ENCODE measurements around the gene RMRP. TPM values are rescaled to one million over a fixed set of nuclear protein-coding genes. Genes with fewer than 3 reads are reported as not detected.

The RMRP gene
- total RNA-seq, 2 donors from 2014 or later, result 3,566 to 7,483 TPM

DNA sequence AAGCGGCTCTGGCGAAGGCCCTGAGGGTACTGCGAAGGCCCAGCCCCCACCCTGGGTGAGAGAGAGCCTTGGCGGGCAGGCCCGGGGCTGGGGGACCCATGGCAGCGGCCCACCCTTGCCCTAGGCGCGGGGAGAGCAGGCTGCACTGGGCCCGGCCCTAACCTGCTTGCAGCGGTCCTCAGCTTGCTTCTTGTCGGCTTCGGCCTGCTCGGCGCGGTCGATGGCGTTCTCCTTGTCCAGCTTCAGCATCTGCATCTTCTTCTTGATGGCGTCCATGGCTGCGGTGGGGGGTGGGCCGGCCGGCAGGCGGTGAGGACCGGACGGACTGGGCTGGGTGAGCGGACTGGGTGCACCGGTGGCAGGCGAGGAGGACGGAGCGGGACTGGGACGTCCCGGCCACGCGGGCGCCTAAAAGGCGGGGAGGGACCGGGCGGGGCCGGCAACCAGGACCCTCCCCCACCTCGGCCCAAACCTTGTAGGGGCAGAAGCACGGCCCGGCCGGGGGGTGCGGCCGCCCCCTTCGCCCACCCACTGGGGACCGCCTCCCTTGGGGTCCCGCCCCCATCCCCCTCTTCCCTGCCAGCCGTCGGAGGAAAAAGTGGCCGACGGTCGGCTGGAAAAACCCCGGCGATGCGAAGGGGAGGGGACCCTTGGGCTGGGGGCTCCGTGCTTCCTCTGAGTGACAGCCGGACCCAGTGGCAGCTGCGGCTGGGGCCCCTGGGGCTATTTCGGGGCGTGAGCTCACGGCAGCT, 31.9 kb upstream of the RMRP start, which contains the start of gene TPM2:
Gene TPM2 (minus strand): TSS at position 384 of the 752 bp plus-strand sequence. CDS start 108 bp downstream, at position 276.
- Mint-ChIP-seq H3K36me3 (no peaks in the 10 kb centered on the region), H3K9me3 (no peaks in the 10 kb centered on the region), H3K27ac (peak within 1 kb of the TSS; percentile 49 to 85)
- ATAC-seq (peak in 1 of 2 donors; percentile 5), DNase-seq (ENCODE audit: low spot score in 2 of 2) (no peak)

DNA sequence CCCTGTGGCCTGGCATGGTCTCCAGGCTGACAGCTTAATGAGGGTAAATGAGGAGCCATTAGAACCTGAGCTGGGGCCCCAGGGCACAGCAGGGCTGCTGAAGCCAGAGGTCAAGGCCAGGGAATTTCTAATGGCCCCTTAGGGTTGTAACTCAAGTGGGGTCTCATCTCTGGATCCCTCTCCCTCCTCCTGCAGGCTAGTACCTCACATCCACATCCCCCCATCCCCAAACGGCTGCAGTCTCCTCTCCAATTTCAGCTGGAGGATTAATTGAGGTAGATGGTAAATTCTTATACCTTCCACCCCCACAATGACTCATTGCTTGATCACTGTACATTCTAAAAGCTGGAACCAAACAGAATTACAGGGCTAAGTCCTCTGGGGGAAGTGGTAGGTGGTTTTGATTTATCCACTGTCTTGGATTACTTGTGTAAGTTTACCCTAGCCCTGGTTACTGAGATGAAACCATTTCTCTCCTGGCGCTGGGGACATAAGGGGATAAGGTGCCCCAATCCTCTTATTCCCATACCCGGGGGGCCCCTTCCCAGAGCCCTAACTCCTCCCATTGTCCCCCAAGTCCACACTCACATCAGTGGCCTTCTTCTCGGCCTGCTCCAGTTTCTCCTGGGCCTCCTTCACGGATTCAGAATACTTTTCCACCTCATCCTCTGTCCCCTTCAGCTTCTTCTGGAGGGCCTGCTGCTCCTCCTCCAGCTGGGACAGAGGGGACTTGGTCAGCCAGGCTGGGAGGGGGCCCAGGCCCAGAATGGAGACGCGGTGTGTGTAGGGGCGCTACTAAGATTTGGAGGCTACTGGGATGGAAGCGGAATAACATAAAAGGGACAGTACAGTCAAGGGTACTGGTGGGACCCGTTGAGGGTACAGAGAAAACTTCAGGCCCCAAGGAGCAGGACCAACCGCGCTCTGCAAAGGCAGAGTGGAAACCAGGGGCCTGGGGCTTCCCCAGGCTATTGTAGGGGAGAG, 31.0 kb upstream of the RMRP start:
- ATAC-seq (peak; percentile 75 to 83), DNase-seq (ENCODE audit: low spot score in 2 of 2) (peak in 1 of 2 donors; percentile 21)
- Mint-ChIP-seq H3K27ac (peak overlapping the region; percentile 49 to 82), H3K36me3 (no peaks in the 10 kb centered on the region), H3K9me3 (no peaks in the 10 kb centered on the region)

DNA sequence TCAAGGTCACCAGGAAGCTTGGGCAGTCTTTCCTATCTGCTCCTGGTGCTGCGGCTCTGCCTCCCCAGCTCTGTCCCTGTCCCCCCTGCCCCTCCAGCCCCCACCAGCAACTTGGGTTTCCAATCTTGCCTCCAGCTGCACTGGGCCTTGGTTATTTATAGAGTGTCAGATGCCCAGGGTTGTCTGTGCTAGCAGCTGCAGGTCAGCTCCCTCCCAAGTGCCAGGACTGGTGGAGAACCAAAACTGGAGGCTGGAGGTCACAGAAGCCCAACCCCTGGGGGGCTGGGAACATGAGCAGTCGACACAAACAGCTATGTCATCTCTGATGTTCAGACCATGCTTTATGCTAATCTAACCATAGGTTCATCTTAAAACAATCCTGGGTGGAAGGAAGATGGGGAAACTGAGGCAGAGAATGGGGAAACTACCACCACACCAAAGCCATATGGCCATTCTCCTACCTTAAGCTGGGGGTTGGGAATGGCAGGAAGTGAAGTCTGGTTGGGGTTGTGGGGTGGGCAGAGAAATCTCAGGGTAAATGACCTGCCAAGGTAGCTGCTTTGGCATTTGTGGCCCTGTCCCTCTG, 30.2 kb upstream of the RMRP start:
- ATAC-seq (no peak), DNase-seq (ENCODE audit: low spot score in 2 of 2) (no peak)
- peak overlapping the region in 1 of 2 donors; percentile 49 for H3K27ac Mint-ChIP-seq
- H3K9me3 Mint-ChIP-seq, result no peaks in the 10 kb centered on the region
- H3K36me3 Mint-ChIP-seq, result no peaks in the 10 kb centered on the region

DNA sequence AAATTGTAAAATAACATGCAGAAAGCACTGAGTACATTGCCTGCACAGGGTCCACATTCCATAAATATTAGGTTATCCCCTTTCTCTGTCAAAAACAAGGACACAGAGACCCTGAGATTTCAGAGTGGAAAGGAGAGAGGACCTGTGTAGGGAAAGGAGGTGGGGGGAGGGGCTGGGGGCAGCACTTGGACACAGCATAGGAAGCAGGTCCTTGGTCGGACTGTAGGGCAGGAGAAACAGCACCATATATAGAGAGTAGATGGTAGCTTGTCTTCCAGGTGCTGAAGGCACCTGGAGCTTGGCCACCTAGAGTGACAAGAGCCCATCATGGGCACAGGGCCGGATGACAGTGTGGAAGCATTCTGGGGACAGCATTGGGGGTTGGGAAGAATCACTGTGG, 29.5 kb upstream of the RMRP start:
- no peak for ATAC-seq
- no peaks in the 10 kb centered on the region for H3K36me3 Mint-ChIP-seq
- no peaks in the 10 kb centered on the region for H3K9me3 Mint-ChIP-seq
- no peak overlapping the region for H3K27ac Mint-ChIP-seq
- DNase-seq (ENCODE audit: low spot score in 2 of 2), result no peak

DNA sequence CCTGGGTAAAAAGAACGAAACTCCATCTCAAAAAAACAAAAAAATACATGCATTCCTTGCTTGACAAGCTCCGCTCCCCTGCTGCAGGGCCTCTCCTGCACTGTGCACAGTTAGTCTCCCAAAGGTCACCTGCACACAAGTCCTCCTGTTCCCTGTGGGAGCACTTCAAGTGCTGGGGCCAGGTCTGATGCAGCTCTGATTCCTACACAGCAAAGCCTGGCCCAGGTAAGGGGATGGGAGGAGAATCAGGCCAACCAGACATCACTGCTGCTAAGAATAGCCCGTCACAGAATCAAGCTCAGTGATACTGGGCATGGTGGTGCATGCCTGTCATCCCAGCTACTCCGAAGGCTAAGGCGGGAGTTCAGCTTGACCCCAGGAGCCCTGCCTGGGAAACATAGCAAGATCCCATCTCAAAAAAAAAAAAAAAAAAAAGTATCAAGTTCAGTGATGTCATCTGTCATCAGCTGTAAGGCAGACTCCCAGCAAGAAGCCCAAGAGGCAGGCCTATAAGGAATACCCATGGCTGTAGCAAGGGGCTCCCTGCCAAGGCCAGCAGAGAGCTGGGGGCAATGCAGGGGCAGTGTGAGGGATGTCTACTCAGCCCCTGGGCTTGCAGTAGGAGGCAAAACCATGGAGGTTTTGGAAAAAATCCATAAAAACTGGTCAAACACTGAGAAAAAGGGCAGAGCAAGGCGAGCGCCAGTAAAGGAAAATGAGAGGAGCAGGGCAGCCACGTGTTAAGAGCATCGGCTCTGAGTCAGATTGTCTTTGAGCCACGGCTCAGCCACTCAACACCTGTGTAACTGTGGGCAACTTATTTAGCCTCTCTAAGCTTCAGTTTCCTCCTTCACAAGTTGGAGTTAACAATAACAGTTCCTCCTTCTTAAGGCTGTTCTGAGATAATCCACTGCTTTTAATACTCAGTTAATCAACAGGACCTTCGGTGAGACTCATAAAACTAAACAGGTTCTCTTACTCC, 28.7 kb upstream of the RMRP start:
- Mint-ChIP-seq H3K27ac (no peak overlapping the region), H3K36me3 (no peaks in the 10 kb centered on the region), H3K9me3 (no peaks in the 10 kb centered on the region)
- no peak for DNase-seq (ENCODE audit: low spot score in 2 of 2)
- ATAC-seq, result no peak

DNA sequence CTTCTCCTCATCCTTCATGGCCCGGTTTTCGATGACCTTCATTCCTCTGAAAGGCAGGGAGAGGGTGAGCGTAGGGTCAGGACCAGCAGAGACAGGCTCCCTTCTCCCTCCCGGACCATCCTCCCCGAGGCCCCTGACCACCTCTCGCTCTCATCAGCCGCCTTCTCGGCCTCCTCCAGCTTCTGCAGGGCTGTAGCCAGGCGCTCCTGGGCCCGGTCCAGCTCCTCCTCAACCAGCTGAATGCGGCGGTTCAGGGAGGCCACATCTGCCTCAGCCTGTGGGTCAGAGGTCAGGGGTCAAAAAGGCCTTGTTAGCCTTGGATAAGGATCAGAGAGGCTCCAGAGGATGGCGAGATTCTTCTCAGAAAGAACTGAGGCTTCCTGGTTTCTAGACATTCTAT, 27.7 kb upstream of the RMRP start:
- ATAC-seq (no peak), DNase-seq (ENCODE audit: low spot score in 2 of 2) (no peak)
- Mint-ChIP-seq H3K9me3 (no peaks in the 10 kb centered on the region), H3K36me3 (no peaks in the 10 kb centered on the region), H3K27ac (peak overlapping the region in 1 of 2 donors; percentile 36)

DNA sequence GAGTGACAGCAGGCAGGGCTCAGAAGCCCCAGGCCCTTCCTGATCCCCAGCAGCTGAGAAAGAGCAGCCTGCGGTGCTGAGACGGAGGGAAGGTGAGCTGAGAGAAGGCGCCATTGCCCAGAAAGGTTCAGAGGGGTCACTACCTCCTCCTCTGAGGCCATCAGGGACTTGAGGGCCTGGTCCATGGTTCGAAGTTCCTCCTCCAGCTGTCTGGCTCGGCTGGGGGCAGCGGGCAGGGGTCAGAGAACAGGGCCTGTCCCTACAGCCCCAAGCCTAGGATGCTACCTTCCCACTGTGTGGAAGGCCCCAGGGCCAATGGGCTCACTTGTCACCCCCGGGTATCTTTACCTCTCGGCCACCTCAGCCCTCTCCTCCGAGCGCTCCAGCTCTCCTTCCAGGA, 27.1 kb upstream of the RMRP start:
- no peak for ATAC-seq
- no peaks in the 10 kb centered on the region for H3K36me3 Mint-ChIP-seq

DNA sequence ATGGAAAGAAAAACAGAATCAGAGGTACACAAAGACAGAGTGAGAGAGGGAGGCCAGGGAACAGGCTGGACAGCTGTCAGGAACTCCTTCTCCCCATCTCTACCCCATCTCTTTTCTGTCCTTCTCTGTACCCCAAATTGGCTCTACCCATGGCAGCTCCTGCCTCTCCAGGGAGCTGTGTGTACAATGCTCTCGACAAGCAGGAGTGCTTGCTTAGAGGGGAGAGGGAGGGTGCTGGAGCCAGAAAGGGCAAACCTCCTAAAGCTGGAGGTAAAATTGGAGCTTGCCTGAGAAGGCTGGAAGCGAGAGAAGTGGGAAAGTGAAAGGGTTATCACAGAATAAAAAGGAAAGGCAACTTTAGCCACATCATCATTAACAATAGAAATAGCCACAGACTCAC, 25.5 kb upstream of the RMRP start:
- DNase-seq (ENCODE audit: low spot score in 2 of 2), result no peak
- no peaks in the 10 kb centered on the region for H3K9me3 Mint-ChIP-seq
- no peak for ATAC-seq
- H3K27ac Mint-ChIP-seq, result no peak overlapping the region
- no peaks in the 10 kb centered on the region for H3K36me3 Mint-ChIP-seq

More for the DNA sequence above, 27.1 kb upstream of the RMRP start:
- H3K27ac Mint-ChIP-seq, result peak overlapping the region in 1 of 2 donors; percentile 36
- DNase-seq (ENCODE audit: low spot score in 2 of 2), result no peak
- no peaks in the 10 kb centered on the region for H3K9me3 Mint-ChIP-seq

DNA sequence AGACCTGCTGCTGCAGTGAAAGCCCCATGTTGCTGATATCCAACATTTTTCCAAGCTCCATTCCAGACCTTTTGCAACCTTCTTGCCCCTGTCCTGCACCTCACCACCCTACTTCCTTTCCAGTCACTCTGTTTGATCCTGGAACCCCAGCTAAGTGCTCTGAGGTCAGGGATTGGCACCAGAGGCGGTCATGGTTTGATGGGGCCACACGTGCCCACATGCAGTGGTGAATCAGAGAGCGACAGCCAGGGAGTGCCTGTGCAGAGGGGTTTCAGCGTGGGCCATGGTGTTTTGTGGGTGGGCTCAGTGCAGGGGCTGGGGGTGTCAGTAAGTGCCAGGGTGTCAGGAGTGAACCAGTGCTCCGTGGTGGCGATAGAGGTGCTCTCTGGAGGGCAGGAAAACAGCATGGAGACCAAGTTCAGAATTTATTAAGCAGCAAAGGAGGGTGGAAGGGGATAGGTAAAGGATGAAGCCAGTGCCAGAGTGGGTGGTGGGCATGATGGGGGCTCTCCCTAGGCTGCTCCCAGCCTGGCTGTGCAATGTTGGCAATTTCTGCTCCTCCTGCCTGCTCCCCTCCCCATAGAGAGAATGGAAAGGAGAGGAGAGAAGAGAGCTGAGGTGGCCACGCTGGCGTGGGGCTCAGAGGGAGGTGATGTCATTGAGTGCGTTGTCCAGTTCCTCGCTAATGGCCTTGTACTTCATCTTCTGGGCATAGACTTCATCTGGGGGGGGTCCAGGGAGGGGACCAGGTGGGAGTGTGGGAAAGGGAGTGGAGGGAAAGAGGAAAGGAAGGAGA, 24.9 kb upstream of the RMRP start:
- no peak overlapping the region for H3K27ac Mint-ChIP-seq
- no peak for DNase-seq (ENCODE audit: low spot score in 2 of 2)
- no peaks in the 10 kb centered on the region for H3K9me3 Mint-ChIP-seq
- ATAC-seq, result no peak
- H3K36me3 Mint-ChIP-seq, result no peaks in the 10 kb centered on the region

DNA sequence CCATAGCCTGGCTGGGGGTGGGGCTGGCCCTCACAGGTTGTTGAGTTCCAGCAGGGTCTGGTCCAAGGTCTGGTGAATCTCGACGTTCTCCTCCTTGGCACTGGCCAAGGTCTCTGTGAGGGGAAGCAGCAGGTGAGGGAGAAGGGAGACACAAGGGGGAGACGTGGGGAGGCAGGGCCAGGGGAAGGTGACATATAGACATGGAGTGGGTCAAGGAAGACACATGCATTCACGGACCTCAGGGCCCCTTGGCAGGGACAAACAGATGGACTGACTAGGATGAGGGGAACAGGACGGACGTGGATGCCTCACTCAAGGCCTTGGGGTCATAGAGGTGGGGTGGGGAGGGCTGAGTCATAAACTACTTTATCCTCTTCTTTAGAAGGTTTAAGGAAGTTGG, 24.2 kb upstream of the RMRP start:
- ATAC-seq, result no peak
- Mint-ChIP-seq H3K9me3 (no peaks in the 10 kb centered on the region), H3K27ac (peak overlapping the region in 1 of 2 donors; percentile 9), H3K36me3 (no peaks in the 10 kb centered on the region)
- DNase-seq (ENCODE audit: low spot score in 2 of 2), result no peak

DNA sequence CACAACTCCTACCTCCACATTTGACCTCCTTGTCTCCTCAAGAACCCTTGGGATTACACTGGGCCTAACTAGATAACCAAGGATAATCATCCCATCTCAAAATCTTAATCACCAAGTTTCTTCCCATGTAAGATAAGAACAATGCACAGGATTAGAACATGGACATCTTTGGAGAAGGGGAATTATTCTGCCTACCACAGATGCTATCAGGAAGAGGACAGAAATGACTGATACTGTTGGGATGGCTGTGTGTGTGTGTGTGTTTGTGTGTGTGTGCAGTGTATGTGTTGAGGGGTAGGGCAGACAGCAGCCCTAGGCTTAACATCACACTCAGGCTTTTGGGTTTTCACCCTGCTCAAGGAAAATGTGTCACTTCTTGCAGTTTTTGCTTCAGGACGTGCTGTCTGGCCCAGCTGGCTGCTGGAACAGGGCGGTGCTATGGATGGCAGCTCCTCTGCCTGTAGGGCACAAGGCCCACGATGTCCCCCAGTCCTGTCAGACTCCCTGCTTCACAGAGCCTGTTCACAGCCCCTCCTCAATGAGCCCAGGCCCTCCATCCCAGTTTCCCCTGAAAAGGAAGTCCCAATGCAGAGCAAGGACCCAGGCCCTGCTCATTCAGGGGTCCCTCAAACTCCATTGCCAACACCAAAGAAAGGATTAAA, 23.7 kb upstream of the RMRP start:
- ATAC-seq, result no peak
- Mint-ChIP-seq H3K27ac (no peak overlapping the region), H3K9me3 (no peaks in the 10 kb centered on the region), H3K36me3 (no peaks in the 10 kb centered on the region)
- DNase-seq (ENCODE audit: low spot score in 2 of 2), result no peak

DNA sequence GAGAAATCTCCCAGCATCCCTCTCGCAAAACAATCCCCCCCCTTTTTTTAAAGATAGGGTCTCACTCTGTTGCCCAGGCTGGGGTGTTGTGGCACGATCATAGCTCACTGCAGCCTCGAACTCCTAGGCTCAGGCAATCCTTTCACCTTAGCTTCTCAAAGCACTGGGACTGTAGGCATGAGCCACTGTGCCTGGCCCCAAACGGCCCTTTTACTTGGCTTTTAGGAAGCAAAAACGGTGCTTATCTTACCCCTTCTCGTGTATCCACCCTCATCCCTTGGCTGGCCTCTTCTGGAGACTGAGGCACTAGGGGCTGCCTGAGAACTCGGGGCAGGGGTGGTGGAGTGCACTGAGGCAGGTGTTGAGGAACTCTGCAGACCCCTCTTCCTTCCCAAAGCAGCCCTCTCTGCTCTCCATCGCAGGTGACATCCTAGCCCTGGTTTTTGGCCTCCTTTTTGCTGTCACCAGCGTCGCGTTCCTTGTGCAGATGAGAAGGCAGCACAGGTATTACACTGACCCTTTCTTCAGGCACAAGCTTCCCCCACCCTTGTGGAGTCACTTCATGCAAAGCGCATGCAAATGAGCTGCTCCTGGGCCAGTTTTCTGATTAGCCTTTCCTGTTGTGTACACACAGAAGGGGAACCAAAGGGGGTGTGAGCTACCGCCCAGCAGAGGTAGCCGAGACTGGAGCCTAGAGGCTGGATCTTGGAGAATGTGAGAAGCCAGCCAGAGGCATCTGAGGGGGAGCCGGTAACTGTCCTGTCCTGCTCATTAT, 22.7 kb upstream of the RMRP start:
- ATAC-seq (no peak), DNase-seq (ENCODE audit: low spot score in 2 of 2) (no peak)
- no peak overlapping the region for H3K27ac Mint-ChIP-seq
- no peaks in the 10 kb centered on the region for H3K9me3 Mint-ChIP-seq
- H3K36me3 Mint-ChIP-seq, result no peaks in the 10 kb centered on the region

DNA sequence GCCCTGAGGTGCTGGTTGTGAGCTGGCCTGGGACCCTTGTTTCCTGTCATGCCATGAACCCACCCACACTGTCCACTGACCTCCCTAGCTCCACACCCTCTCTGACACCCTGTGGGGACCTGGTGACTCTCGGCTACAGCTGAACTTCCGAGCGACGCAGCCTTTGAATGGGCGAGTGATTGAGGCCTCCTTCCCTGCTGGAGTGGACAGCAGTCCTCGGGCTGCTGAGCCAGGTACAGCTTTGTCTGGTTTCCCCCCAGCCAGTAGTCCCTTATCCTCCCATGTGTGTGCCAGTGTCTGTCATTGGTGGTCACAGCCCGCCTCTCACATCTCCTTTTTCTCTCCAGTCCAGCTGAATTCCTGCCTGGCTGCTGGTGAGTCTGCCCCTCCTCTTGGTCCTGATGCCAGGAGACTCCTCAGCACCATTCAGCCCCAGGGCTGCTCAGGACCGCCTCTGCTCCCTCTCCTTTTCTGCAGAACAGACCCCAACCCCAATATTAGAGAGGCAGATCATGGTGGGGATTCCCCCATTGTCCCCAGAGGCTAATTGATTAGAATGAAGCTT, 22.0 kb upstream of the RMRP start:
- H3K9me3 Mint-ChIP-seq, result no peaks in the 10 kb centered on the region
- no peak overlapping the region for H3K27ac Mint-ChIP-seq
- no peak for DNase-seq (ENCODE audit: low spot score in 2 of 2)
- no peak for ATAC-seq
- H3K36me3 Mint-ChIP-seq, result no peaks in the 10 kb centered on the region

DNA sequence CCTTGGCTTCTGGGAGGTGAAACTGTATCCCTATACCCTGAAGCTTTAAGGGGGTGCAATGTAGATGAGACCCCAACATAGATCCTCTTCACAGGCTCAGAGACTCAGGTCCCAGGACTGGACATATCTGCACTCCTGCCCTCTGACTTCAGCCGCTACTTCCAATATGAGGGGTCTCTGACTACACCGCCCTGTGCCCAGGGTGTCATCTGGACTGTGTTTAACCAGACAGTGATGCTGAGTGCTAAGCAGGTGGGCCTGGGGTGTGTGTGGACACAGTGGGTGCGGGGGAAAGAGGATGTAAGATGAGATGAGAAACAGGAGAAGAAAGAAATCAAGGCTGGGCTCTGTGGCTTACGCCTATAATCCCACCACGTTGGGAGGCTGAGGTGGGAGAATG, 21.3 kb upstream of the RMRP start:
- Mint-ChIP-seq H3K9me3 (no peaks in the 10 kb centered on the region), H3K27ac (no peak overlapping the region), H3K36me3 (no peaks in the 10 kb centered on the region)
- no peak for ATAC-seq
- DNase-seq (ENCODE audit: low spot score in 2 of 2), result no peak
